IMR-90 (cell line): ENCODE data around the gene CTSS. TPM values are rescaled to one million over a fixed set of nuclear protein-coding genes. Genes with fewer than 3 reads are reported as not detected.

Source experiments
- ATAC-seq: fragments of 200-7000 bp; cut with Tn5 transposase; 2 replicates; pipeline ENCODE4 v1.9.1; 2020; ENCODE audit warnings: low read depth, mild to moderate bottlenecking, moderate library complexity
- BruUV-seq: library from RNA; stranded (reverse); fragments of 400-500 nt; replicated peaks from 2 replicates; lab custom pipeline; 2021; lab: Mats Ljungman, UMichigan
- CTCF ChIA-PET: fragments of 300-600 bp; formaldehyde crosslinking; extraction: SDS; loops from one replicate; lab custom pipeline; 2021; ENCODE audit warnings: antibody characterized with exemption; lab: Yijun Ruan, JAX
- POLR2A ChIA-PET: fragments of 300-600 bp; sonication (Branson Sonifier 250); formaldehyde crosslinking; loops from one replicate; lab custom pipeline; 2022; ENCODE audit warnings: antibody characterized with exemption; ENCODE audit not compliant: unreplicated experiment; lab: Charles Lee
- DNase-seq: peaks from one replicate; pipeline ENCODE4 v3.0.0; 2013
- H2AFZ ChIP-seq: replicated peaks from 2 replicates; pipeline ENCODE3; 2013; ENCODE audit warnings: low read length, mild to moderate bottlenecking; ENCODE audit not compliant: poor library complexity
- H2AK5ac ChIP-seq: 2 replicates; pipeline ENCODE4 v1.6.1; 2013; ENCODE audit warnings: low read depth, low read length, inconsistent platforms
- H2AK9ac ChIP-seq: replicated peaks from 2 replicates; pipeline ENCODE3; 2013; ENCODE audit warnings: mild to moderate bottlenecking, low read depth, low read length, moderate library complexity; ENCODE audit not compliant: poor library complexity
- H2BK120ac ChIP-seq: 2 replicates; pipeline ENCODE4 v1.6.1; 2013; ENCODE audit warnings: low read depth, low read length, inconsistent platforms
- H2BK15ac ChIP-seq: 3 replicates; pipeline ENCODE4 v1.6.1; 2013; ENCODE audit warnings: low read depth, low read length, inconsistent platforms
- H2BK20ac ChIP-seq: 2 replicates; pipeline ENCODE4 v1.6.1; 2013; ENCODE audit warnings: low read depth, mild to moderate bottlenecking, inconsistent platforms, low read length, moderate library complexity
- H2BK5ac ChIP-seq: 2 replicates; pipeline ENCODE4 v1.6.1; 2013; ENCODE audit warnings: mild to moderate bottlenecking, low read depth, low read length, inconsistent platforms; ENCODE audit not compliant: poor library complexity, severe bottlenecking
- H3K14ac ChIP-seq: replicated peaks from 2 replicates; pipeline ENCODE4 v1.6.1; 2013; ENCODE audit warnings: low read depth, low read length, inconsistent platforms
- H3K18ac ChIP-seq: 2 replicates; pipeline ENCODE4 v1.6.1; 2013; ENCODE audit warnings: low read depth, low read length, control low read depth
- H3K23ac ChIP-seq: 2 replicates; pipeline ENCODE4 v1.6.1; 2013; ENCODE audit warnings: low read depth, low read length, inconsistent platforms
- H3K27ac ChIP-seq: 2 replicates; pipeline ENCODE4 v1.5.1; 2013; ENCODE audit warnings: mild to moderate bottlenecking, control low read depth, low read length; ENCODE audit not compliant: insufficient read depth
- H3K27me3 ChIP-seq: 2 replicates; pipeline ENCODE4 v1.6.1; 2013; ENCODE audit warnings: low read length; ENCODE audit not compliant: control insufficient read depth, insufficient read depth
- H3K36me3 ChIP-seq: 2 replicates; pipeline ENCODE4 v1.6.1; 2013; ENCODE audit warnings: low read length, mixed read lengths; ENCODE audit not compliant: control insufficient read depth, insufficient read depth
- H3K4ac ChIP-seq: 2 replicates; pipeline ENCODE4 v1.6.1; 2013; ENCODE audit warnings: low read depth, low read length, inconsistent platforms
- H3K4me1 ChIP-seq: 2 replicates; pipeline ENCODE4 v1.6.1; 2013; ENCODE audit warnings: low read length, mixed read lengths; ENCODE audit not compliant: control insufficient read depth, insufficient read depth
- H3K4me2 ChIP-seq: 2 replicates; pipeline ENCODE4 v1.6.1; 2013; ENCODE audit warnings: low read depth, mild to moderate bottlenecking, control low read depth, low read length, moderate library complexity
- H3K4me3 ChIP-seq: 2 replicates; pipeline ENCODE4 v1.5.1; 2013; ENCODE audit warnings: low read depth, mild to moderate bottlenecking, control low read depth, low read length, moderate library complexity; ENCODE audit not compliant: insufficient read depth
- H3K56ac ChIP-seq: 2 replicates; pipeline ENCODE4 v1.6.1; 2013; ENCODE audit warnings: low read length, inconsistent platforms; ENCODE audit not compliant: insufficient read depth; ENCODE audit errors: extremely low read depth
- H3K79me1 ChIP-seq, 2 experiments: 2 replicates each; pipeline ENCODE4 v1.6.1; 2013; ENCODE audit warnings: low read length in 2 of 2, inconsistent platforms in 1 of 2, low read depth in 1 of 2
- H3K9ac ChIP-seq: 2 replicates; pipeline ENCODE4 v1.6.1; 2013; ENCODE audit warnings: low read depth, low read length, control low read depth
- H3K9me1 ChIP-seq: 2 replicates; pipeline ENCODE4 v1.6.1; 2013; ENCODE audit warnings: low read length, inconsistent platforms; ENCODE audit not compliant: insufficient read depth
- H3K9me3 ChIP-seq: 2 replicates; pipeline ENCODE4 v1.6.1; 2013; ENCODE audit warnings: low read length; ENCODE audit not compliant: control insufficient read depth, insufficient read depth
- H4K20me1 ChIP-seq: 2 replicates; pipeline ENCODE4 v1.6.1; 2013; ENCODE audit warnings: low read length, inconsistent platforms; ENCODE audit not compliant: insufficient read depth
- H4K5ac ChIP-seq: 2 replicates; pipeline ENCODE4 v1.6.1; 2013; ENCODE audit warnings: mild to moderate bottlenecking, low read depth, low read length, control low read depth
- H4K8ac ChIP-seq, 2 experiments: 2 replicates each; pipeline ENCODE4 v1.6.1; 2013; ENCODE audit warnings: low read depth in 2 of 2, low read length in 2 of 2, control low read depth in 1 of 2, inconsistent platforms in 1 of 2
- H4K91ac ChIP-seq: 2 replicates; pipeline ENCODE4 v1.6.1; 2013; ENCODE audit warnings: low read depth, low read length, inconsistent platforms; ENCODE audit not compliant: insufficient read depth
- BHLHE40 ChIP-seq: fragments of 150-350 bp; IDR thresholded peaks from 2 replicates; pipeline ENCODE4 v1.6.1; 2016; ENCODE audit warnings: mild to moderate bottlenecking, low read depth, low read length
- CEBPB ChIP-seq: IDR thresholded peaks from 2 replicates; pipeline ENCODE4 v1.6.1; 2012; ENCODE audit warnings: low read depth, low read length, improper control_type of control experiment
- CHD1 ChIP-seq: IDR thresholded peaks from 2 replicates; pipeline ENCODE4 v1.6.1; 2012; ENCODE audit warnings: low read depth, low read length, improper control_type of control experiment
- CTCF ChIP-seq: conservative IDR thresholded peaks from 2 replicates; pipeline ENCODE4 v1.5.1; 2012; ENCODE audit warnings: mild to moderate bottlenecking, low read depth, low read length, improper control_type of control experiment
- ELK1 ChIP-seq: fragments of 150-350 bp; IDR thresholded peaks from 2 replicates; pipeline ENCODE4 v1.6.1; 2016; ENCODE audit warnings: low read depth, mild to moderate bottlenecking, low read length, moderate library complexity, borderline replicate concordance
- FOS ChIP-seq: fragments of 150-350 bp; IDR thresholded peaks from 2 replicates; pipeline ENCODE4 v1.6.1; 2016; ENCODE audit warnings: low read depth, low read length
- MAFK ChIP-seq: IDR thresholded peaks from 2 replicates; pipeline ENCODE4 v1.6.1; 2012; ENCODE audit warnings: low read depth, low read length, improper control_type of control experiment
- MAZ ChIP-seq: IDR thresholded peaks from 2 replicates; pipeline ENCODE4 v1.6.1; 2012; ENCODE audit warnings: low read depth, mild to moderate bottlenecking, low read length, improper control_type of control experiment, moderate library complexity, borderline replicate concordance
- MXI1 ChIP-seq: IDR thresholded peaks from 2 replicates; pipeline ENCODE4 v1.6.1; 2012; ENCODE audit warnings: low read depth, mild to moderate bottlenecking, low read length, moderate library complexity, borderline replicate concordance
- NFE2L2 ChIP-seq: fragments of 150-350 bp; IDR thresholded peaks from 2 replicates; pipeline ENCODE4 v1.6.1; 2016; ENCODE audit warnings: low read depth, mild to moderate bottlenecking, low read length
- POLR2A ChIP-seq: IDR thresholded peaks from 2 replicates; pipeline ENCODE4 v1.6.1; 2012; ENCODE audit warnings: mild to moderate bottlenecking, low read depth, low read length
- RAD21 ChIP-seq: IDR thresholded peaks from 2 replicates; pipeline ENCODE4 v1.6.1; 2012; ENCODE audit warnings: low read length, improper control_type of control experiment
- RCOR1 ChIP-seq: IDR thresholded peaks from 2 replicates; pipeline ENCODE4 v1.6.1; 2012; ENCODE audit warnings: mild to moderate bottlenecking, low read length, improper control_type of control experiment; ENCODE audit not compliant: insufficient replicate concordance
- RFX5 ChIP-seq: IDR thresholded peaks from 2 replicates; pipeline ENCODE4 v1.8.0; 2012; ENCODE audit warnings: low read depth, mild to moderate bottlenecking, low read length, moderate library complexity
- SMC3 ChIP-seq: fragments of 150-350 bp; IDR thresholded peaks from 2 replicates; pipeline ENCODE4 v1.6.1; 2016; ENCODE audit warnings: low read depth, mild to moderate bottlenecking, antibody characterized with exemption, low read length, moderate library complexity
- WGBS, 2 experiments: methylation state at CpG; one replicate each; pipeline versions ENCODE4 v1.1.5 to v1.1.7; 2013; ENCODE audit warnings: missing lambda C conversion rate in 2 of 2; ENCODE audit not compliant: insufficient read length in 1 of 2; ENCODE audit errors: extremely low coverage in 2 of 2; 5-methylcytosine and 5-hydroxymethylcytosine counted together
- dilution Hi-C: fragments of 300-500 bp; cut with HindIII; formaldehyde crosslinking; loops from one replicate; pipeline ENCODE4 v1.14.3; 2018; ENCODE audit warnings: low sequenced_read_pairs; ENCODE audit not compliant: unreplicated experiment
- in situ Hi-C: fragments of 300-500 bp; cut with MboI; formaldehyde crosslinking; loops from 3 replicates; pipeline ENCODE4 v1.14.3; 2019; ENCODE audit warnings: low sequenced_read_pairs, inconsistent platforms, mixed read lengths
- intact Hi-C: fragments of 100-400 bp; cut with micrococcal nuclease; formaldehyde crosslinking; loops from 2 replicates; pipeline ENCODE4 v1.10.0; 2022
- polyA plus RNA-seq, 3 experiments: library from polyadenylated mRNA; depleted of rRNA; stranded (reverse); fragments of >200 nt; gene quantifications; 2 replicates each; pipeline ENCODE4 v1.2.3, GENCODE V29; 2012; ENCODE audit warnings: low replicate concordance in 1 of 3
- total RNA-seq: library from RNA; depleted of rRNA; stranded (reverse); fragments of >200 nt; gene quantifications from 2 replicates; pipeline ENCODE4 v1.2.3, GENCODE V29; 2012

The CTSS gene
- total and polyA plus RNA-seq, 2 of the 4 experiments (the other 2 are of a cell fraction) = 0.18 to 0.48 TPM

GRCh38 chr1:150791585-150791984, 26.0 kb upstream of the CTSS start:
- Histone ChIP-seq H4K5ac (no peak overlapping the region), H4K20me1 (no peaks in the 10 kb centered on the region), H3K79me1 (no peaks in the 10 kb centered on the region), H3K56ac (no peak overlapping the region), H2BK20ac (no peak overlapping the region), H2AK9ac (no peak overlapping the region), H3K23ac (no peak overlapping the region), H2BK120ac (no peak overlapping the region), H4K91ac (no peak overlapping the region), H2BK15ac (no peak overlapping the region), H4K8ac (no peak overlapping the region), H3K9ac (no peak overlapping the region), H3K36me3 (peaks cover 3% of the 10 kb centered on the region), H3K27me3 (no peaks in the 10 kb centered on the region), H3K9me1 (peaks cover 4% of the 10 kb centered on the region; the same call in 1 of the 2 replicates), H3K9me3 (no peaks in the 10 kb centered on the region), H3K4me2 (no peak overlapping the region), H3K4me1 (peaks cover 3% of the 10 kb centered on the region), H3K4me3 (no peak overlapping the region), H2BK5ac (no peak overlapping the region), H3K27ac (no peak overlapping the region), H2AFZ (no peak overlapping the region), H3K4ac (no peak overlapping the region), H2AK5ac (no peak overlapping the region), H3K14ac (no peak overlapping the region), H3K18ac (no peak overlapping the region)
- CTCF ChIA-PET = no interaction called here
- no peak for DNase-seq
- WGBS, 2 experiments = 79% methylated on average over 4 of the region's 4 CpGs; no CpG with 5 or more reads in 1 of the 2 experiments
- dilution Hi-C loops (no loop called here), in situ Hi-C loops (no loop called here), intact Hi-C loops (no loop called here)
- POLR2A ChIA-PET = no interaction called here
- no peak for TF ChIP-seq POLR2A
- no peak for TF ChIP-seq ELK1
- no peak for TF ChIP-seq MAFK
- no peak for TF ChIP-seq FOS
- no peak for TF ChIP-seq MXI1
- TF ChIP-seq RFX5 = no peak
- TF ChIP-seq MAZ = no peak
- no peak for TF ChIP-seq SMC3
- TF ChIP-seq CTCF = no peak
- TF ChIP-seq RAD21 = no peak
- no peak for TF ChIP-seq NFE2L2
- no peak for TF ChIP-seq CEBPB
- no peak for TF ChIP-seq RCOR1
- TF ChIP-seq CHD1 = no peak
- no peak for TF ChIP-seq BHLHE40
- ATAC-seq = no peak
- no TSS peak for BruUV-seq
